OCI-LY3 (cell line): ENCODE data around the gene DHX38.

Experiments used
- CTCF ChIP-seq: fragments of 200-600, 300-600 bp; sonication (generic); IDR thresholded peaks from 2 replicates; pipeline ENCODE4 v1.5.1; 2014; ENCODE audit warnings: antibody characterized with exemption, low read length, low read depth
- EZH2phosphoT487 ChIP-seq: fragments of 200-600 bp; shearing (Covaris generic); IDR thresholded peaks from 2 replicates; pipeline ENCODE4 v1.6.1; 2018; ENCODE audit warnings: antibody characterized with exemption, mixed run types, low read depth

GRCh38 chr16:72044825-72045359 lies 48.8 kb upstream of the DHX38 start:
- no peak for TF ChIP-seq CTCF
- no peak for TF ChIP-seq EZH2phosphoT487
